K562 (cell line): ENCODE results near the gene NMNAT1. TPM values are rescaled to one million over a fixed set of nuclear protein-coding genes. Genes with fewer than 3 reads are reported as not detected.
A peak's percentile ranks its signal among the peaks of the same experiment; 100 is the strongest.

Experiments used
- ADNP ChIP-seq: fragments of 200-800 bp; sonication (Bioruptor generic); IDR thresholded peaks from 2 replicates; pipeline ENCODE4 v1.6.1; 2016; ENCODE audit warnings: missing genetic modification characterization, missing compliant biosample characterization
- CBFA2T3 ChIP-seq: fragments of 450-650 bp; IDR thresholded peaks from 2 replicates; pipeline ENCODE4 v1.6.1; 2017
- CCNT2 ChIP-seq: IDR thresholded peaks from 2 replicates; pipeline ENCODE4 v1.6.1; 2011; ENCODE audit warnings: borderline replicate concordance, low read depth, mild to moderate bottlenecking, moderate library complexity, mixed read lengths, low read length; ENCODE audit not compliant: insufficient read length; ENCODE audit errors: extremely low read depth
- COPS2 ChIP-seq: fragments of 450-650 bp; conservative IDR thresholded peaks from 2 replicates; pipeline ENCODE4 v1.6.1; 2016; ENCODE audit warnings: mild to moderate bottlenecking, moderate library complexity
- CREB1 ChIP-seq, 2 experiments: sonication (generic) in 1 of 2; formaldehyde crosslinking in 1 of 2; IDR thresholded peaks; 2 replicates each; pipeline versions ENCODE4 v1.6.1 to v1.8.0; 2012 to 2022; ENCODE audit warnings: inconsistent platforms in 1 of 2, mild to moderate bottlenecking in 1 of 2, missing genetic modification reagents in 1 of 2, moderate library complexity in 1 of 2
- HDGF ChIP-seq: fragments of 450-650 bp; IDR thresholded peaks from 2 replicates; pipeline ENCODE4 v1.6.1; 2016
- KLF6 ChIP-seq: fragments of 250-450 bp; sonication (Bioruptor Pico); IDR thresholded peaks from 2 replicates; pipeline ENCODE4 v1.4.0; 2020; ENCODE audit warnings: mild to moderate bottlenecking, moderate library complexity, borderline replicate concordance
- NR1H2 ChIP-seq: sonication (generic); formaldehyde crosslinking; IDR thresholded peaks from 2 replicates; pipeline ENCODE4 v1.4.0; 2020; ENCODE audit warnings: mild to moderate bottlenecking, missing genetic modification reagents
- NR2C2 ChIP-seq, 2 experiments: fragments of 200-800 bp in 1 of 2; sonication (Bioruptor generic) in 1 of 2; sonication (generic) in 1 of 2; formaldehyde crosslinking in 1 of 2; IDR thresholded peaks; 2 replicates each; pipeline versions ENCODE4 v1.6.1 to v1.8.0; 2016 to 2022; ENCODE audit warnings: mild to moderate bottlenecking in 1 of 2, missing compliant biosample characterization in 1 of 2, missing genetic modification characterization in 1 of 2, missing genetic modification reagents in 1 of 2
- RFX1 ChIP-seq: fragments of 450-650 bp; IDR thresholded peaks from 2 replicates; pipeline ENCODE4 v1.6.1; 2016; ENCODE audit warnings: mild to moderate bottlenecking, moderate library complexity
- SMARCA4 ChIP-seq: fragments of 450-650 bp; IDR thresholded peaks from 2 replicates; pipeline ENCODE4 v1.6.1; 2016
- TOE1 ChIP-seq, 2 experiments: fragments of 450-650 bp in 1 of 2; sonication (generic) in 1 of 2; formaldehyde crosslinking in 1 of 2; IDR thresholded peaks; 2 replicates each; pipeline versions ENCODE4 v1.7.1 to v1.8.0; 2016 to 2022; ENCODE audit warnings: borderline replicate concordance in 2 of 2, mild to moderate bottlenecking in 2 of 2, antibody characterized with exemption in 1 of 2, inconsistent platforms in 1 of 2, low read depth in 1 of 2, missing genetic modification reagents in 1 of 2, moderate library complexity in 1 of 2
- ZBTB1 ChIP-seq: sonication (generic); formaldehyde crosslinking; IDR thresholded peaks from 2 replicates; pipeline ENCODE4 v1.8.1; 2023; ENCODE audit warnings: missing genetic modification reagents, low read depth, mild to moderate bottlenecking, borderline replicate concordance
- ZC3H4 ChIP-seq: sonication (generic); formaldehyde crosslinking; IDR thresholded peaks from 2 replicates; pipeline ENCODE4 v1.9.0; 2021; ENCODE audit warnings: missing genetic modification reagents, borderline replicate concordance
- polyA plus RNA-seq, 8 experiments: library from polyadenylated mRNA; depleted of rRNA in 4 of 8; stranded (reverse) in 5 of 8; unstranded in 3 of 8; fragments of >200 nt; fragmentation: Nextera tagmentation in 2 of 8; fragmentation: Illumina TruSeq in 1 of 8; extraction: Ambion mirVana in 2 of 8; extraction: Trizol in 1 of 8; gene quantifications; 2 replicates each; pipeline versions ENCODE4 v1.2.1 to v1.2.3, GENCODE V29; 2011 to 2014; ENCODE audit warnings: inconsistent platforms in 1 of 8, missing spikeins in 1 of 8
- total RNA-seq, 7 experiments: library from RNA; depleted of rRNA in 6 of 7; stranded (reverse); fragments of >200 nt in 6 of 7; fragmentation: Illumina TruSeq in 2 of 7; extraction: Trizol in 2 of 7; gene quantifications; 2 replicates each; pipeline versions ENCODE4 v1.2.1 to v1.2.3, GENCODE V29; 2011 to 2021; ENCODE audit warnings: low replicate concordance in 1 of 7
- TF ChIP-seq, protein P1 (sequence below), 2 experiments: fragments of 450-650 bp; formaldehyde crosslinking in 1 of 2; IDR thresholded peaks; 2 replicates each; pipeline versions ENCODE4 v1.4.0 to v1.6.1; 2014 to 2020; ENCODE audit warnings: mild to moderate bottlenecking in 2 of 2, borderline replicate concordance in 1 of 2, low read depth in 1 of 2
- TF ChIP-seq, protein P2 (sequence below): fragments of 200-800 bp; sonication (Bioruptor generic); IDR thresholded peaks from 2 replicates; pipeline ENCODE4 v1.6.1; 2017; ENCODE audit warnings: missing genetic modification characterization, missing compliant biosample characterization

Gene NMNAT1
- total and polyA plus RNA-seq, 9 of the 15 experiments (the other 6 are each of a cell fraction or from before 2014, with no cell fraction given): 5.1 to 14.6 (median 12.1) TPM

DNA sequence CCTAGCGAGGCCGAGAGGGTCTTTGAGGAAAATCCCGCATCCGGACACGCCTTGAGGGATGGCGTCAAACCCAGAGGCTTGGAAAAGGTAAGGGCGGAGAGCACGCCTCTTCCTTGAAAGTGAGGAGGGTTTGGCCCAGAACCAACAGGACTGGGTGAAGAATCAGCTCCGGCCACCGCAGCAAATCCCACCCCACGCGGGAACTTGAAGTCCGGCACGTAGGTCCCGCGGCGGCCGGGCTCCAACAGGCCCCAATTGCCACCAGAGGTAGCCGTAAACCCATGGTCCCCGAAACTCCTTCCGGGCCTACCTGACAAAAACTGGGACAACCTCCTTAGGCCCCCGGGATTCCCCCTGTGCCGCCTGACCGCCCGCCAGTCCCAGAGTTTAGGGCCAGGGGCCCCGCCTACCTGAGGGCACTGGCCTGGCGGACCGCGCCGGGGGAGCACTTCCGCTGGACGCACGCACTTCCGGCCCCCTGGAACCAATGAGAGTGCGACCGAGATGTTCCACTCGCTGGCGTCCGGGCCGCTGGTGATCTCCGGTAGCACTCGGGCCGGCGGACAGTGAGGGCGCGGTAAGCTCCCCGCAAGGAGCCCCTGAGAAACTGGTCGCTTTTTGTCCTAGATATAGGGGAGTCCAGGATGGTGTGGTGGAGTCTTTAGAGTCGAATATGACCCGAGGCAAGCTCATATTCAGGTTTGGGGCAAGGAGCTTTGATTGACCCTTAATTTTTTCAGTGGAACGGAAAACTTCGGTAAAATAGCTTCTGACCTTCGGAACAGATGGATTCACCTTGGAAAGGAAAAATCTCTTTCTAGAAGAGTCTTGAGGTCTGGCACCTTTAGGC, at the start of gene NMNAT1, which contains the start of gene LZIC (continued):
- TF ChIP-seq, protein P1, sequence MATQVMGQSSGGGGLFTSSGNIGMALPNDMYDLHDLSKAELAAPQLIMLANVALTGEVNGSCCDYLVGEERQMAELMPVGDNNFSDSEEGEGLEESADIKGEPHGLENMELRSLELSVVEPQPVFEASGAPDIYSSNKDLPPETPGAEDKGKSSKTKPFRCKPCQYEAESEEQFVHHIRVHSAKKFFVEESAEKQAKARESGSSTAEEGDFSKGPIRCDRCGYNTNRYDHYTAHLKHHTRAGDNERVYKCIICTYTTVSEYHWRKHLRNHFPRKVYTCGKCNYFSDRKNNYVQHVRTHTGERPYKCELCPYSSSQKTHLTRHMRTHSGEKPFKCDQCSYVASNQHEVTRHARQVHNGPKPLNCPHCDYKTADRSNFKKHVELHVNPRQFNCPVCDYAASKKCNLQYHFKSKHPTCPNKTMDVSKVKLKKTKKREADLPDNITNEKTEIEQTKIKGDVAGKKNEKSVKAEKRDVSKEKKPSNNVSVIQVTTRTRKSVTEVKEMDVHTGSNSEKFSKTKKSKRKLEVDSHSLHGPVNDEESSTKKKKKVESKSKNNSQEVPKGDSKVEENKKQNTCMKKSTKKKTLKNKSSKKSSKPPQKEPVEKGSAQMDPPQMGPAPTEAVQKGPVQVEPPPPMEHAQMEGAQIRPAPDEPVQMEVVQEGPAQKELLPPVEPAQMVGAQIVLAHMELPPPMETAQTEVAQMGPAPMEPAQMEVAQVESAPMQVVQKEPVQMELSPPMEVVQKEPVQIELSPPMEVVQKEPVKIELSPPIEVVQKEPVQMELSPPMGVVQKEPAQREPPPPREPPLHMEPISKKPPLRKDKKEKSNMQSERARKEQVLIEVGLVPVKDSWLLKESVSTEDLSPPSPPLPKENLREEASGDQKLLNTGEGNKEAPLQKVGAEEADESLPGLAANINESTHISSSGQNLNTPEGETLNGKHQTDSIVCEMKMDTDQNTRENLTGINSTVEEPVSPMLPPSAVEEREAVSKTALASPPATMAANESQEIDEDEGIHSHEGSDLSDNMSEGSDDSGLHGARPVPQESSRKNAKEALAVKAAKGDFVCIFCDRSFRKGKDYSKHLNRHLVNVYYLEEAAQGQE (IDR thresholded peaks at IDR 0.05; ENCODE audit: borderline replicate concordance): no peak
- TF ChIP-seq, protein P1 (CRISPR knock-in tag; IDR thresholded peaks at IDR 0.05; ENCODE audit: low read depth): peak; percentile 68; the same call in 1 of the 2 replicates
- TF ChIP-seq, protein P2, sequence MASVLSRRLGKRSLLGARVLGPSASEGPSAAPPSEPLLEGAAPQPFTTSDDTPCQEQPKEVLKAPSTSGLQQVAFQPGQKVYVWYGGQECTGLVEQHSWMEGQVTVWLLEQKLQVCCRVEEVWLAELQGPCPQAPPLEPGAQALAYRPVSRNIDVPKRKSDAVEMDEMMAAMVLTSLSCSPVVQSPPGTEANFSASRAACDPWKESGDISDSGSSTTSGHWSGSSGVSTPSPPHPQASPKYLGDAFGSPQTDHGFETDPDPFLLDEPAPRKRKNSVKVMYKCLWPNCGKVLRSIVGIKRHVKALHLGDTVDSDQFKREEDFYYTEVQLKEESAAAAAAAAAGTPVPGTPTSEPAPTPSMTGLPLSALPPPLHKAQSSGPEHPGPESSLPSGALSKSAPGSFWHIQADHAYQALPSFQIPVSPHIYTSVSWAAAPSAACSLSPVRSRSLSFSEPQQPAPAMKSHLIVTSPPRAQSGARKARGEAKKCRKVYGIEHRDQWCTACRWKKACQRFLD (CRISPR knock-in tag): peak; percentile 97
- TF ChIP-seq RFX1: no peak
- TF ChIP-seq CBFA2T3: peak; percentile 21; the same call in 1 of the 2 replicates
- TF ChIP-seq ZC3H4 (CRISPR knock-in tag): no peak
- TF ChIP-seq TOE1 (IDR thresholded peaks at IDR 0.05; ENCODE audit: borderline replicate concordance): peak; percentile 88
- TF ChIP-seq TOE1 (CRISPR knock-in tag; IDR thresholded peaks at IDR 0.05; ENCODE audit: borderline replicate concordance, low read depth): no peak
- no peak for TF ChIP-seq SMARCA4
- no peak for TF ChIP-seq HDGF
- TF ChIP-seq NR2C2 (CRISPR knock-in tag; IDR thresholded peaks at IDR 0.05): peak; percentile 66; the same call in 1 of the 2 replicates
- TF ChIP-seq NR2C2 (tag; IDR thresholded peaks at IDR 0.05): peak; percentile 91
- no peak for TF ChIP-seq COPS2
- peak; percentile 71 for TF ChIP-seq CCNT2
- peak; percentile 73 for TF ChIP-seq CREB1 (IDR thresholded peaks at IDR 0.05)
- TF ChIP-seq CREB1 (CRISPR knock-in tag; IDR thresholded peaks at IDR 0.05): peak; percentile 91
- TF ChIP-seq NR1H2: 0 out of 2 replicates have a peak, but pooled peaks have one; percentile 95
- TF ChIP-seq KLF6 (CRISPR knock-in tag): peak; percentile 52; the same call in 1 of the 2 replicates
- TF ChIP-seq ZBTB1 (CRISPR knock-in tag): peak; percentile 85
- no peak for TF ChIP-seq ADNP (tag)
